GM13976 (cell line): ENCODE data around the gene PDE4D.

Experiments used
- DNase-seq: peaks from one replicate; pipeline ENCODE4 v3.0.0; 2012; ENCODE audit warnings: low spot score
- CTCF ChIP-seq: IDR thresholded peaks from 2 replicates; pipeline ENCODE4 v1.5.1; 2012; ENCODE audit warnings: borderline replicate concordance, mild to moderate bottlenecking; ENCODE audit not compliant: insufficient read depth; ENCODE audit errors: extremely low read depth, missing control alignments, control extremely low read depth
- in situ Hi-C: fragments of 300-500 bp; cut with MboI; formaldehyde crosslinking; loops from one replicate; pipeline ENCODE4 v1.12.0; 2022; ENCODE audit warnings: low sequenced_read_pairs, mixed read lengths, inconsistent platforms; ENCODE audit not compliant: unreplicated experiment

The PDE4D gene

GRCh38 chr5:59296317-59297264, 596.9 kb downstream of the PDE4D start:
- no peak for TF ChIP-seq CTCF
- no peak for DNase-seq
- in situ Hi-C loops: no loop called here

GRCh38 chr5:59293700-59294099, 599.8 kb downstream of the PDE4D start:
- in situ Hi-C loops: no loop called here
- DNase-seq: no peak
- TF ChIP-seq CTCF: no peak

GRCh38 chr5:59291941-59292340, 601.6 kb downstream of the PDE4D start:
- no peak for DNase-seq
- in situ Hi-C loops: no loop called here
- TF ChIP-seq CTCF: no peak

GRCh38 chr5:59287884-59288283, 605.6 kb downstream of the PDE4D start:
- TF ChIP-seq CTCF: no peak
- in situ Hi-C loops: no loop called here
- DNase-seq: no peak

- in situ Hi-C loops: no loop called here
- DNase-seq: no peak
Measured at GRCh38 chr5:59287361-59287760, 606.2 kb downstream of the PDE4D start.

GRCh38 chr5:59286510-59286909, 607.0 kb downstream of the PDE4D start:
- in situ Hi-C loops: no loop called here
- no peak for DNase-seq
- TF ChIP-seq CTCF: no peak

More at GRCh38 chr5:59287361-59287760, 606.2 kb downstream of the PDE4D start:
- TF ChIP-seq CTCF: no peak
